Neural progenitor cell (in vitro differentiated cells): Measurements from ENCODE around the gene HNRNPK. TPM values are rescaled to one million over a fixed set of nuclear protein-coding genes. Genes with fewer than 3 reads are reported as not detected.

ENCODE experiments used
- DNase-seq: peaks from one replicate; pipeline ENCODE4 v3.0.0-alpha.2; 2016; ENCODE audit warnings: low spot score
- H2AFZ ChIP-seq: fragments of 200-600 bp; sonication (generic); replicated peaks from 2 replicates; pipeline ENCODE4 v1.6.1; 2016; ENCODE audit warnings: antibody characterized with exemption
- H3F3A ChIP-seq: fragments of 200-600 bp; sonication (generic); 2 replicates; pipeline ENCODE4 v1.6.1; 2016; ENCODE audit warnings: antibody characterized with exemption, low read depth
- H3K27ac ChIP-seq: fragments of 200-600 bp; sonication (generic); 2 replicates; pipeline ENCODE4 v1.5.1; 2016; ENCODE audit warnings: mild to moderate bottlenecking
- H3K27me3 ChIP-seq: fragments of 200-600 bp; sonication (generic); 2 replicates; pipeline ENCODE4 v1.6.1; 2016; ENCODE audit warnings: mild to moderate bottlenecking, moderate library complexity
- H3K36me3 ChIP-seq: fragments of 200-600 bp; sonication (generic); 2 replicates; pipeline ENCODE4 v1.5.1; 2016
- H3K4me1 ChIP-seq: fragments of 200-600 bp; sonication (generic); 2 replicates; pipeline ENCODE4 v1.6.1; 2016; ENCODE audit warnings: mixed run types
- H3K4me2 ChIP-seq: fragments of 200-600 bp; sonication (generic); 2 replicates; pipeline ENCODE4 v1.6.1; 2016
- H3K4me3 ChIP-seq: fragments of 200-600 bp; sonication (generic); 2 replicates; pipeline ENCODE4 v1.5.1; 2016
- H3K79me2 ChIP-seq: fragments of 200-600 bp; sonication (generic); 2 replicates; pipeline ENCODE4 v1.6.1; 2016; ENCODE audit warnings: low read depth
- H3K9ac ChIP-seq: fragments of 200-600 bp; sonication (generic); 2 replicates; pipeline ENCODE4 v1.6.1; 2016
- H3K9me3 ChIP-seq: fragments of 200-600 bp; sonication (generic); 2 replicates; pipeline ENCODE4 v1.5.1; 2016; ENCODE audit warnings: low read depth
- H4K20me1 ChIP-seq: fragments of 200-600 bp; sonication (generic); 2 replicates; pipeline ENCODE4 v1.6.1; 2016; ENCODE audit warnings: low read depth
- H3K27ac Mint-ChIP-seq: 3 replicates; pipeline ENCODE4 v1.8.0; 2021; ENCODE audit warnings: mixed read lengths
- H3K27me3 Mint-ChIP-seq: 2 replicates; pipeline ENCODE4 v1.8.0; 2022; ENCODE audit warnings: low read depth, mild to moderate bottlenecking, inconsistent platforms, moderate library complexity, mixed read lengths; ENCODE audit not compliant: insufficient read depth
- H3K36me3 Mint-ChIP-seq: 3 replicates; pipeline ENCODE4 v1.8.0; 2021; ENCODE audit warnings: mixed read lengths
- H3K4me1 Mint-ChIP-seq: 3 replicates; pipeline ENCODE4 v1.8.0; 2021; ENCODE audit warnings: mixed read lengths
- H3K4me3 Mint-ChIP-seq: 3 replicates; pipeline ENCODE4 v1.8.0; 2021; ENCODE audit warnings: mild to moderate bottlenecking, moderate library complexity, mixed read lengths
- H3K9me3 Mint-ChIP-seq: 3 replicates; pipeline ENCODE4 v1.8.0; 2020; ENCODE audit warnings: mixed read lengths
- EZH2 ChIP-seq: fragments of 200-600 bp; sonication (generic); IDR thresholded peaks from 2 replicates; pipeline ENCODE4 v1.6.1; 2017; ENCODE audit warnings: antibody characterized with exemption, mild to moderate bottlenecking, moderate library complexity
- EZH2phosphoT487 ChIP-seq: fragments of 200-600 bp; sonication (generic); IDR thresholded peaks from 2 replicates; pipeline ENCODE4 v1.6.1; 2017; ENCODE audit warnings: antibody characterized with exemption
- total RNA-seq: library from RNA; depleted of rRNA; stranded (reverse); fragments of >200 nt; gene quantifications from 2 replicates; pipeline ENCODE4 v1.2.3, GENCODE V29; 2015; ENCODE audit warnings: low replicate concordance
- TF ChIP-seq, protein P1 (sequence below): fragments of 200-600 bp; sonication (generic); IDR thresholded peaks from 2 replicates; pipeline ENCODE4 v1.5.1; 2017; ENCODE audit warnings: antibody characterized with exemption, mild to moderate bottlenecking

The HNRNPK gene
- total RNA-seq, 1 donor from 2014 or later = 1,406 TPM

DNA sequence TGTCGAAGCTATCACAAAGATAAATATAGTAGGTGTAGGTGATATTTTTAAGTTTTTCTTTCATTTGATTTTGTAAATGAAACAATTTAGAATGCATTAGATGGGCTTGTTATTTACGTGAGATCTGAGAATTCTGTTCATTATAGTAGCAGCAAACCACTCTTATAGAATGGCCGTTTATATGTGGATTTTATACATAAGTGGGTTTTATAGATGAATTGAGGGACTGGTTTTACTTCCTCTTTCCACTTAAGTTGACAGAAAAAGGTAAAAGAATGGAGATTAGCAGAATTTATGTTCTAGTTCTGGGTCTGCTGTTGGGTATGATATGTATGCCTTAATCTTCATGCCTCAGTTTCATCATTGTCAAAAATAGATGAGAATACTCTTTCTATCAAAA is 6.2 kb upstream of the HNRNPK start:
- H3K4me1 Mint-ChIP-seq = peaks cover 30% of the 10 kb centered on the region
- peaks cover 5% of the 10 kb centered on the region for H3K27me3 Mint-ChIP-seq
- H3K4me2 ChIP-seq = no peak overlapping the region
- H3K9me3 Mint-ChIP-seq = peaks cover 2% of the 10 kb centered on the region
- H3K4me3 Mint-ChIP-seq = no peak overlapping the region
- H4K20me1 ChIP-seq = peaks cover 45% of the 10 kb centered on the region
- H2AFZ ChIP-seq = no peak overlapping the region
- H3K36me3 ChIP-seq = peaks cover 11% of the 10 kb centered on the region
- no peak for DNase-seq
- no peak overlapping the region for H3K27ac Mint-ChIP-seq
- peaks cover 100% of the 10 kb centered on the region for H3K79me2 ChIP-seq
- no peaks in the 10 kb centered on the region for H3K9me3 ChIP-seq
- H3K9ac ChIP-seq = no peak overlapping the region
- no peak overlapping the region for H3K27ac ChIP-seq
- H3K36me3 Mint-ChIP-seq = peaks cover 30% of the 10 kb centered on the region
- H3F3A ChIP-seq = no peaks in the 10 kb centered on the region
- H3K4me3 ChIP-seq = no peak overlapping the region
- H3K27me3 ChIP-seq = no peaks in the 10 kb centered on the region
- peaks cover 14% of the 10 kb centered on the region for H3K4me1 ChIP-seq
- TF ChIP-seq EZH2phosphoT487 = no peak
- TF ChIP-seq, protein P1, sequence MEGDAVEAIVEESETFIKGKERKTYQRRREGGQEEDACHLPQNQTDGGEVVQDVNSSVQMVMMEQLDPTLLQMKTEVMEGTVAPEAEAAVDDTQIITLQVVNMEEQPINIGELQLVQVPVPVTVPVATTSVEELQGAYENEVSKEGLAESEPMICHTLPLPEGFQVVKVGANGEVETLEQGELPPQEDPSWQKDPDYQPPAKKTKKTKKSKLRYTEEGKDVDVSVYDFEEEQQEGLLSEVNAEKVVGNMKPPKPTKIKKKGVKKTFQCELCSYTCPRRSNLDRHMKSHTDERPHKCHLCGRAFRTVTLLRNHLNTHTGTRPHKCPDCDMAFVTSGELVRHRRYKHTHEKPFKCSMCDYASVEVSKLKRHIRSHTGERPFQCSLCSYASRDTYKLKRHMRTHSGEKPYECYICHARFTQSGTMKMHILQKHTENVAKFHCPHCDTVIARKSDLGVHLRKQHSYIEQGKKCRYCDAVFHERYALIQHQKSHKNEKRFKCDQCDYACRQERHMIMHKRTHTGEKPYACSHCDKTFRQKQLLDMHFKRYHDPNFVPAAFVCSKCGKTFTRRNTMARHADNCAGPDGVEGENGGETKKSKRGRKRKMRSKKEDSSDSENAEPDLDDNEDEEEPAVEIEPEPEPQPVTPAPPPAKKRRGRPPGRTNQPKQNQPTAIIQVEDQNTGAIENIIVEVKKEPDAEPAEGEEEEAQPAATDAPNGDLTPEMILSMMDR = no peak
- TF ChIP-seq EZH2 = no peak

DNA sequence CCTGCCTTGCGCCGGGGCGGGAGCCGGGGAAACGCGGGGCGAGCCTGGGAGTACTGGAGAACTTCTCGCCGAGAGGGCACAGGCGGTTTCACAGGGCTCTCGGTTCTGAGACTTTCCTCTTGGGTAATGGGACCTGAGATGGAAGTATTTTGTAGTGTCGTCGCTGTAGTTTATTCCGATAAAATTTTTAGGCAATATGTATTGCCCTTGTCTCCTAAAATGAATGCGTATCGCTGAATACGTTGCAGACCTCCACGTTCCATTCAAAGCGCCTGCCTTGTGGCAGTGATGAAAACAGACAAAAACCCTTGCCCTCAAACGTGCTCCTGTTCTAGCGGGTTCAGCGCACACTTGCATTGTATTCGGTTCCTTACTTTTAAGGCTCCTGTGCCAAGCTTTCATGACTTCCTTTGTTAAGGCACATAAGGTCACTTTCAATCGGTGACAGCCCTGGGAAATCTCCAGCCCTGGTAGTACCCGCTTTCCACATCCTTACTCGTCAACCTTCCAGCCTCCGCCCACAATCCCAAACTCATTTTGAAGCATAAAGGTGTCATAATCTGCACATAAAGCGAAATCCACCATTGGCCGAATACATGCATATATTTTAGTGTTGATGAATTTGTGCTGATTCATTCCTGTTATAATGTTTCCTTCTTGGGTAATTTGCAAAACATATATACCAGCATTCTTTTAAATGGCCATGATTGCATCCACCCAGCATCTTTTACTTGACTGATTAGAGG is 1.3 kb upstream of the HNRNPK start:
- Mint-ChIP-seq H3K27ac (peak overlapping the region; percentile 68), H3K4me1 (peaks cover 34% of the 10 kb centered on the region), H3K4me3 (peak overlapping the region; percentile 97), H3K27me3 (peaks cover 10% of the 10 kb centered on the region), H3K36me3 (peaks cover 18% of the 10 kb centered on the region), H3K9me3 (no peaks in the 10 kb centered on the region)
- Histone ChIP-seq H4K20me1 (peaks cover 59% of the 10 kb centered on the region), H3K4me1 (peaks cover 30% of the 10 kb centered on the region), H3K27ac (peak overlapping the region; percentile 89), H3K36me3 (peaks cover 17% of the 10 kb centered on the region), H3K9me3 (no peaks in the 10 kb centered on the region), H3K9ac (peak overlapping the region; percentile 99), H3K4me2 (peak overlapping the region; percentile 94), H3K4me3 (peak overlapping the region; percentile 94), H2AFZ (peak overlapping the region; percentile 78), H3K27me3 (no peaks in the 10 kb centered on the region), H3K79me2 (peaks cover 94% of the 10 kb centered on the region), H3F3A (peaks cover 16% of the 10 kb centered on the region)
- DNase-seq = peak; percentile 53
- TF ChIP-seq EZH2phosphoT487 (no peak), EZH2 (no peak)
- TF ChIP-seq, protein P1 = no peak

DNA sequence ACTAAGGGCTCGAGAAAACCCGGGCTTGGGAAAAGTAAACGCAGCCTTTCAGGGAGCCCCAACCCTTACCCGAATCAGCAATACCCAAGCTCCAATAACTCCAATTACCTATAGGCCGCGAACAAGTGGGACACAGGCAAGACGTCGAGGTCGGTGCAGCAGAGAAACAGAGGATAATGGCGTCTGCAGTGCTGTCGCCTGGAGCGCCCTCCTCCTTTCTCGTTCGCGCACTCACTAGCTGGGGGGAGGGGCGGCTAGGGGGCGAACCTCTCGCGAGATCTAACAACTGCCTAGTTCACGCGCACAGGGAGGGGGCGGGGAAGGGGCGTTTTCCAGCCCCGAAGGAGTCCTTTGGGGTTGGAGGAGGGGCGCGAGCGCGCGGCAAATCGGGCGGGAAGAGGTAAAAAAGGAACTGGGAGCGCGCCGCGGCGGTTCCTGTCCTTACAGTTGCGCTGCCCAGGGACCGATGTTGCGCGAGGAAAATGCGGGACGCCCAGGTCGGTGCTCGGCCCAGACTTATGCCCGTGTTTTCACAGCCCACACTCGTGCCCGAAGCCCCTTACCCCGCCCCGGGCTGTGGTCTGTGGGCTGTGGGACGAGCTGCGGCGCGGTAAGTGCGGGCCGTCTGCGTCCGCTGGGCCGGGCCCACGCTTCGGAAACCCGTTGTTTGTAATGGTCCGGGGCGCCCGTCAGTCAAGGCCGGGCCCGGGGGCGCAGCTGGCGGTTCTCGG is 545 bp upstream of the HNRNPK start, which contains the start of gene RMI1:
TSS of gene RMI1 (plus strand) at position 411 of the 731 bp plus-strand sequence. CDS start 20,182 bp downstream, outside the sequence.
- H2AFZ ChIP-seq = peak within 1 kb of the TSS; percentile 78

More for the DNA sequence above, 545 bp upstream of the HNRNPK start, which contains the start of gene RMI1:
- peak within 1 kb of the TSS; percentile 92 for H3K27ac Mint-ChIP-seq
- peak within 1 kb of the TSS; percentile 95 for H3K4me2 ChIP-seq
- H3K36me3 ChIP-seq = peaks cover 24% of the 10 kb centered on the region
- peaks cover 36% of the 10 kb centered on the region for H3K4me1 ChIP-seq
- TF ChIP-seq EZH2 (no peak), EZH2phosphoT487 (no peak)
- TF ChIP-seq, protein P1 = peak; percentile 23
- no peaks in the 10 kb centered on the region for H3K9me3 ChIP-seq
- H3K36me3 Mint-ChIP-seq = peaks cover 24% of the 10 kb centered on the region
- no peaks in the 10 kb centered on the region for H3K27me3 ChIP-seq
- peak within 1 kb of the TSS; percentile 94 for H3K4me3 ChIP-seq
- peak within 1 kb of the TSS; percentile 97 for H3K4me3 Mint-ChIP-seq
- DNase-seq = peak; percentile 100
- H3K79me2 ChIP-seq = peaks cover 94% of the 10 kb centered on the region
- H3F3A ChIP-seq = peaks cover 23% of the 10 kb centered on the region
- H3K27me3 Mint-ChIP-seq = peaks cover 10% of the 10 kb centered on the region
- H3K9me3 Mint-ChIP-seq = no peaks in the 10 kb centered on the region
- H3K4me1 Mint-ChIP-seq = peaks cover 37% of the 10 kb centered on the region
- H3K27ac ChIP-seq = peak within 1 kb of the TSS; percentile 98
- peaks cover 66% of the 10 kb centered on the region for H4K20me1 ChIP-seq
- peak within 1 kb of the TSS; percentile 99 for H3K9ac ChIP-seq
